ENCODE data around the gene SORCS2.

Gene SORCS2

GRCh38 chr4:7359400-7360062 is 167.2 kb downstream of the SORCS2 start:
- TF ChIP-seq GATA1 (IDR thresholded peaks at IDR 0.05; ENCODE audit: low read depth, low read length) (no peak), POLR2A (IDR thresholded peaks at IDR 0.05; ENCODE audit: low read length) (no peak)
- DNase-seq = no peak

DNA sequence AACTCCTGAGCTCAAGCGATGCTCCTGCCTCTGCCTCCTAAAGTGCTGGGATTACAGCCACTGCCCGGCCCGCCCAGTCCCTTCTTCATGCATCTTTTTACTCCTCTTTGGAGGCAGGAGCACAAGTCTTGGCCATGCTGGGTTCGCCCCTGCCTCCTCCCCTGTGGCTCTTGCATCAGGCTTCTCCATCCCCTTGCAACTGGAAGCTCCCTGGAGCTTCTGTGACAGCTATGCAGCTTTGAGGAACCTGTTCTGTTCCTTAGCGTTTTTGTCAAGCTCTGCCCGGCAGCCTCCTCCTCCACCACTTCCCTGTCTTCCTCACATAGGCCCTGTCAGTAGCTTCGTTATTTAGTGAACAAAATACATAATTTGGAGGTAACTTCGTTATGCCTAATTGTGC is 168.5 kb downstream of the SORCS2 start:
- TF ChIP-seq GATA1 (IDR thresholded peaks at IDR 0.05; ENCODE audit: low read depth, low read length) (no peak), POLR2A (IDR thresholded peaks at IDR 0.05; ENCODE audit: low read length) (no peak)

GRCh38 chr4:7361280-7361895 is 169.1 kb downstream of the SORCS2 start:
- TF ChIP-seq GATA1 (IDR thresholded peaks at IDR 0.05; ENCODE audit: low read depth, low read length) (no peak), POLR2A (IDR thresholded peaks at IDR 0.05; ENCODE audit: low read length) (no peak)
- no peak for DNase-seq

More for the DNA sequence above, 168.5 kb downstream of the SORCS2 start:
- DNase-seq = no peak

GRCh38 chr4:7362341-7362740 is 170.0 kb downstream of the SORCS2 start:
- no peak for DNase-seq
- no peak for TF ChIP-seq GATA1 (IDR thresholded peaks at IDR 0.05; ENCODE audit: low read depth, low read length)
- no peak for TF ChIP-seq POLR2A (IDR thresholded peaks at IDR 0.05; ENCODE audit: low read length)

DNA sequence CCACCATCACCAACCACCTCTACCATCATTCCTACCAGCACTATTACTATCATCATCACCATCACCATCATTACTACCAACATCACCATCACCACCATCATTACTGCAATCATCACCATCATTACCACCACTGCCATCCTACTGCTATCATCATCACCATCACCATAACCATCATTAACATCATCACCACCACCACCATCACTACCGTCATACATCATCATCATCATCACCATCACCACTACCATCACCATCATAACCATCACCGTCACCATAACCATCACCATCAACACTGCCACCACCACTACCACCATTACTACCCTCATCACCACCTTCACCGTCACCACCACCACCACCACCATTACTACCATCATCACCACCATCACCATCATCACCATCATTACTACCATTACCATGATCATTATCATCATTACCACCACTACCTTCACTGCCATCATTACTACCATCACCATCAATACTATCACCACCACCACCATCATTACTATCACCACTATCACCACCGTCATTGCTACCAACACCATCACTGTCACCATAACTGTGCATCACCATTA is 170.6 kb downstream of the SORCS2 start:
- TF ChIP-seq POLR2A (IDR thresholded peaks at IDR 0.05; ENCODE audit: low read length) (no peak), GATA1 (IDR thresholded peaks at IDR 0.05; ENCODE audit: low read depth, low read length) (no peak)
- no peak for DNase-seq

DNA sequence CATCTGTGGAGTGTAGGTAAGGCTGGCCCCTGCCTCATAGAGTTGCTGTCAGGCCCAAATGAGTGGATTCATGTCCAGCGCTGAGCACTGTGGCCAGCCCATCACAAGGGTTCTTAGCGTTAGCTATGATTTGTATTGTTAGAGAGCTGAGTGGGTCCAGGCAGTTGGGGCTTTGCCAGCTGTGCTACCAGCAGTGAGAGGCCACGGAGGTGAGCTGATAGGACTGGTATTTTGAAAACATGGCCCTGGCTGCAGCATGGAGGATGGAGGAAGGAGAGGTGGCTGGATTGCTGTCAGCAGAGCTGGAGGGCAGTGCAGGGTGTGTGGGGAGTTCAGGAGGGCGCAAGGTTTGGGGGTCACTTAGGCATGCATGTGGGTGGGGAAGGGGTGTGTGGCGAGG is 172.6 kb downstream of the SORCS2 start:
- no peak for TF ChIP-seq POLR2A (IDR thresholded peaks at IDR 0.05; ENCODE audit: low read length)
- TF ChIP-seq GATA1 (IDR thresholded peaks at IDR 0.05; ENCODE audit: low read depth, low read length) = no peak
- no peak for DNase-seq

DNA sequence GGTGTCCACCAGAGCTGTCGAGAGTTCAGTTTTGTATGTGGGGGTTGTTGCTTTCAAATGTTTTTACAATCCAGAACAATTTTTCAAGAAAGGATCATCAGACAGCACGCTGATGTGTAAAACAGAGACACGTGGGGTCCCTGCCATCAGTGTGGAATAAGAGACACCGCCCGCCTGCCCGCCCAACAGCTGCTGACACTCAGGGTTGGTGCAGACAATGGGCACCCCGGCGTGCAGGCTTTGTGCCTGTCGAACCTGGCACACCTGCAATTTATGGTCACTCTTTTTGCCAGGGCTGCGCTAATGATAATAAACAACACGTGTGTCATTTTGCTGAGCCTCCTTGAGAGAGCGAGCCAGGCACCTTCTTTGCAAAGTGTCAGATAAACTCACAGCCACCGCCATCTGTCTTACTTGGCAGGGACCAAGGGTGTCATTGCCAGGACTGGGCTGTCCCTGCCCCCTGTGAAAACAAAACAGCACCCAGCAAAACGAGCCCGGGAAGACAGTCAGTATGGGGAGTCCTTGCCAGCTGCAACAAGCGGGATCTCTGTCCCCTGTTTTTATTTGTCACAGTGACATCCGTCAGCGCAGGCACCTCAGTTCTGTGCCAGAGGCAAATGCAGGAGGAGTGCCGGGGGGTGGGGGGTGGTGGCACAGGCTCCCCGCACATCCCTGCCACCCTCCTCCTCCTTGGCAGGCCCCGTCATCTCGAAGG is 173.3 kb downstream of the SORCS2 start:
- TF ChIP-seq GATA1 (IDR thresholded peaks at IDR 0.05; ENCODE audit: low read depth, low read length) (no peak), POLR2A (IDR thresholded peaks at IDR 0.05; ENCODE audit: low read length) (no peak)
- DNase-seq = no peak

- DNase-seq = no peak
- TF ChIP-seq POLR2A (IDR thresholded peaks at IDR 0.05; ENCODE audit: low read length) = no peak
- TF ChIP-seq GATA1 (IDR thresholded peaks at IDR 0.05; ENCODE audit: low read depth, low read length) = no peak
These were observed 174.0 kb downstream of the SORCS2 start for GRCh38 chr4:7366180-7366945.

- no peak for DNase-seq
- TF ChIP-seq GATA1 (IDR thresholded peaks at IDR 0.05; ENCODE audit: low read depth, low read length) (no peak), POLR2A (IDR thresholded peaks at IDR 0.05; ENCODE audit: low read length) (no peak)
These were observed 174.6 kb downstream of the SORCS2 start for GRCh38 chr4:7366954-7367353.

DNA sequence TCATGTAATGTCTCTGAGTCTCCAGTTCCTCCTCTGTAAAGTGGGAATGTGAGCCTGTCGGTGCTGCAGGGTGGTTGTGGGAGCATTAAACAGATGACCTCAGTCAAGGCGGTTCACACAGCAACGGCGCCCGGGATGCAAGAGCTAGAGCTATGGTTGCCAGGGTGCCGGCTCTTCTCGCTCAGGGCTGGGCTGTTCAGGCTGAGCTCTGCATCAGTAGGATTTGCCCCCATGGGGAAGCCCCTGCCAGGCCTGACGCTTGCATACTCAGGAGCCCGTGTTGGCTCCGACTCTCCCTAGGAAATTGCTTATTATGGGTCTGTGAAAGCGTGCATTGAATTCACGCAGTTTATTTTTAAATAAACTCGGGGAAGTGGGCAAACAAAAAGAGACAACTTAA is 175.1 kb downstream of the SORCS2 start:
- TF ChIP-seq GATA1 (IDR thresholded peaks at IDR 0.05; ENCODE audit: low read depth, low read length) (no peak), POLR2A (IDR thresholded peaks at IDR 0.05; ENCODE audit: low read length) (no peak)
- DNase-seq = no peak

GRCh38 chr4:7367864-7368277 is 175.5 kb downstream of the SORCS2 start:
- TF ChIP-seq POLR2A (IDR thresholded peaks at IDR 0.05; ENCODE audit: low read length) (no peak), GATA1 (IDR thresholded peaks at IDR 0.05; ENCODE audit: low read depth, low read length) (no peak)
- DNase-seq = no peak

DNA sequence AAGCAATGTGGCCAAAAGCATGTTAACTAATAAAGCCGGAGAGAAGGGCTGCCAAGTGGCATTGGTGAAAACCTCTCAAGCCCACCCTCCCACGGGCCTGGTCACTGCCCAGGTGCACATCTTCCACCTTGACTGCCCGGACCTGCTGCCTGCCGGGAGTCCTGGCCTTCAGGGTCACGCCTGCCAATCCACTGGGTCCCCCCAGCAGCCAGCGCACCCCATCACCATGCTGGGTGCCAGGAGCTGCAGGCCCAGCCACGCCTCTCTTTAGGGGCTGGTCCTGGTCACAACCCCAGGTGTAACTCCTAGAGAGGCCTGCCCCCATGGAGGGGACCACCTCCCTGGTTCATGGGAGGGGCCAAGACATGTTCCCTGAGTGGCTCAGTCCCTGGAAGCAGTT is 176.0 kb downstream of the SORCS2 start:
- TF ChIP-seq POLR2A (IDR thresholded peaks at IDR 0.05; ENCODE audit: low read length) (no peak), GATA1 (IDR thresholded peaks at IDR 0.05; ENCODE audit: low read depth, low read length) (no peak)

GRCh38 chr4:7369511-7369910 is 177.2 kb downstream of the SORCS2 start:
- no peak for DNase-seq
- TF ChIP-seq POLR2A (IDR thresholded peaks at IDR 0.05; ENCODE audit: low read length) (no peak), GATA1 (IDR thresholded peaks at IDR 0.05; ENCODE audit: low read depth, low read length) (no peak)

More for the DNA sequence above, 176.0 kb downstream of the SORCS2 start:
- DNase-seq = no peak

GRCh38 chr4:7370038-7370437 is 177.7 kb downstream of the SORCS2 start:
- no peak for DNase-seq
- no peak for TF ChIP-seq GATA1 (IDR thresholded peaks at IDR 0.05; ENCODE audit: low read depth, low read length)
- TF ChIP-seq POLR2A (IDR thresholded peaks at IDR 0.05; ENCODE audit: low read length) = no peak
